Trophoblast cell (in vitro differentiated cells and primary cell): Measurements from ENCODE around the gene SHISA5.

Experiments
- DNase-seq, 2 donors: peaks; one replicate each; pipeline ENCODE4 v3.0.0-alpha.2; 2016
- H2AFZ ChIP-seq: 2 replicates; pipeline ENCODE4 v1.6.1; 2013; ENCODE audit warnings: low read length, moderate library complexity, mild to moderate bottlenecking; ENCODE audit not compliant: insufficient read depth, poor library complexity
- H2AK5ac ChIP-seq: 2 replicates; pipeline ENCODE4 v1.6.1; 2013; ENCODE audit warnings: mild to moderate bottlenecking, low read length
- H2BK120ac ChIP-seq: 2 replicates; pipeline ENCODE4 v1.6.1; 2013; ENCODE audit warnings: low read length, mild to moderate bottlenecking, moderate library complexity; ENCODE audit not compliant: insufficient read depth, poor library complexity
- H2BK12ac ChIP-seq: 2 replicates; pipeline ENCODE4 v1.6.1; 2013; ENCODE audit warnings: mild to moderate bottlenecking, low read length, moderate library complexity
- H2BK5ac ChIP-seq: 2 replicates; pipeline ENCODE4 v1.6.1; 2013; ENCODE audit warnings: low read length, low read depth, moderate library complexity, mild to moderate bottlenecking; ENCODE audit not compliant: poor library complexity
- H3K14ac ChIP-seq: 2 replicates; pipeline ENCODE4 v1.6.1; 2013; ENCODE audit warnings: mild to moderate bottlenecking, low read length
- H3K18ac ChIP-seq: 2 replicates; pipeline ENCODE4 v1.6.1; 2013; ENCODE audit warnings: mild to moderate bottlenecking, low read length
- H3K23ac ChIP-seq: 2 replicates; pipeline ENCODE4 v1.6.1; 2013; ENCODE audit warnings: low read length
- H3K27ac ChIP-seq: 2 replicates; pipeline ENCODE4 v1.5.1; 2013; ENCODE audit warnings: low read depth, mild to moderate bottlenecking, inconsistent platforms, low read length, moderate library complexity
- H3K27me3 ChIP-seq: 2 replicates; pipeline ENCODE4 v1.6.1; 2013; ENCODE audit warnings: inconsistent platforms, mild to moderate bottlenecking, low read length, moderate library complexity; ENCODE audit not compliant: insufficient read depth
- H3K36me3 ChIP-seq, 2 experiments: 1 replicate in 1 of 2; 2 replicates in 1 of 2; pipeline ENCODE4 v1.6.1; 2013; ENCODE audit warnings: low read length in 2 of 2, mild to moderate bottlenecking in 2 of 2, moderate library complexity in 1 of 2; ENCODE audit not compliant: insufficient read depth in 2 of 2, control insufficient read depth in 1 of 2
- H3K4ac ChIP-seq: 2 replicates; pipeline ENCODE4 v1.6.1; 2013; ENCODE audit warnings: low read depth, mild to moderate bottlenecking, low read length, moderate library complexity
- H3K4me1 ChIP-seq, 2 experiments: 1 replicate in 1 of 2; 2 replicates in 1 of 2; pipeline ENCODE4 v1.6.1; 2013; ENCODE audit warnings: low read length in 2 of 2, mild to moderate bottlenecking in 2 of 2, moderate library complexity in 1 of 2; ENCODE audit not compliant: insufficient read depth in 2 of 2, control insufficient read depth in 1 of 2
- H3K4me2 ChIP-seq: 2 replicates; pipeline ENCODE4 v1.6.1; 2013; ENCODE audit warnings: inconsistent platforms, mild to moderate bottlenecking, low read length, moderate library complexity
- H3K4me3 ChIP-seq: 2 replicates; pipeline ENCODE4 v1.5.1; 2013; ENCODE audit warnings: mild to moderate bottlenecking, low read depth, low read length, inconsistent platforms
- H3K79me1 ChIP-seq: one replicate; pipeline ENCODE4 v1.6.1; 2013; ENCODE audit warnings: low read length
- H3K79me2 ChIP-seq: 2 replicates; pipeline ENCODE4 v1.6.1; 2013; ENCODE audit warnings: low read length, mild to moderate bottlenecking; ENCODE audit not compliant: control insufficient read depth, insufficient read depth, poor library complexity
- H3K9ac ChIP-seq: 2 replicates; pipeline ENCODE4 v1.6.1; 2013; ENCODE audit warnings: mild to moderate bottlenecking, low read length
- H3K9me3 ChIP-seq: 2 replicates; pipeline ENCODE4 v1.6.1; 2013; ENCODE audit warnings: low read depth, mild to moderate bottlenecking, control low read depth, inconsistent platforms, low read length; ENCODE audit not compliant: insufficient read depth
- H4K12ac ChIP-seq: 2 replicates; pipeline ENCODE4 v1.6.1; 2013; ENCODE audit warnings: low read depth, mild to moderate bottlenecking, low read length, moderate library complexity
- H4K8ac ChIP-seq: 2 replicates; pipeline ENCODE4 v1.6.1; 2013; ENCODE audit warnings: low read depth, mild to moderate bottlenecking, low read length, moderate library complexity
- H4K91ac ChIP-seq: one replicate; pipeline ENCODE4 v1.6.1; 2013; ENCODE audit warnings: low read depth, mild to moderate bottlenecking, low read length, moderate library complexity
- WGBS: extraction: QIAGEN DNeasy Blood & Tissue Kit; methylation state at CpG from one replicate; pipeline ENCODE4 v1.1.7; 2013; ENCODE audit warnings: missing lambda C conversion rate; ENCODE audit not compliant: insufficient read length, insufficient coverage; ENCODE audit errors: extremely low coverage; 5-methylcytosine and 5-hydroxymethylcytosine counted together

SHISA5 gene

DNA sequence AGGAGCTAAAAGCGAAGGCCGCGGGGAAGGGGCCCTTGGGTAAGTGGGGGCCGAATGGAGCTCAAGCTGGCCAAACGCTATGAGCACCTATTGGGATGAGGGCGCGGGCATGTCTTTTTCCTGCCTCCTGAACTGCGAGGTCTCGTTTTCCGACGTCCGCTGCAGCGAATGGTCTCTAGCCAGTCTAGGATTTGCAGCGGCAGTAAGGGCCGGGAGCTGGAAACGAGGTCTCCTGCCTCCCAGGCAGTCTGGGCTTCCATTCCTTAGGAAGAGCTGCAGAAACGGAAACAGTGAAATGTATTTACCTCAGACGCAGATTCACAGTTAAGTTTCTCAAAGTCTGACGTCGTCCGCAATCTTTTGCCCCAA is 63.4 kb downstream of the SHISA5 start:
- Histone ChIP-seq H3K4me3 (peak overlapping the region; percentile 94), H3K27me3 (no peaks in the 10 kb centered on the region), H2BK120ac (peak overlapping the region; percentile 67), H3K36me3 (peaks cover 16 to 22% of the 10 kb centered on the region in 2 experiments), H2BK5ac (no peak overlapping the region), H4K8ac (peak overlapping the region; percentile 96), H2BK12ac (no peak overlapping the region), H4K12ac (peak overlapping the region; percentile 85), H3K14ac (peak overlapping the region; percentile 91), H4K91ac (peak overlapping the region; percentile 89), H2AK5ac (peak overlapping the region; percentile 49), H3K4me1 (peaks cover 2 to 4% of the 10 kb centered on the region in 2 experiments), H3K27ac (peak overlapping the region; percentile 59), H3K79me1 (peaks cover 6% of the 10 kb centered on the region), H3K4ac (peak overlapping the region; percentile 93), H3K9ac (peak overlapping the region; percentile 96), H3K9me3 (no peaks in the 10 kb centered on the region), H3K79me2 (peaks cover 7% of the 10 kb centered on the region), H3K18ac (no peak overlapping the region), H3K4me2 (peak overlapping the region; percentile 89), H2AFZ (no peak overlapping the region), H3K23ac (no peak overlapping the region)
- no CpG with 5 or more reads among the region's 21 CpGs for WGBS
- peak; percentile 21 to 45 for DNase-seq

DNA sequence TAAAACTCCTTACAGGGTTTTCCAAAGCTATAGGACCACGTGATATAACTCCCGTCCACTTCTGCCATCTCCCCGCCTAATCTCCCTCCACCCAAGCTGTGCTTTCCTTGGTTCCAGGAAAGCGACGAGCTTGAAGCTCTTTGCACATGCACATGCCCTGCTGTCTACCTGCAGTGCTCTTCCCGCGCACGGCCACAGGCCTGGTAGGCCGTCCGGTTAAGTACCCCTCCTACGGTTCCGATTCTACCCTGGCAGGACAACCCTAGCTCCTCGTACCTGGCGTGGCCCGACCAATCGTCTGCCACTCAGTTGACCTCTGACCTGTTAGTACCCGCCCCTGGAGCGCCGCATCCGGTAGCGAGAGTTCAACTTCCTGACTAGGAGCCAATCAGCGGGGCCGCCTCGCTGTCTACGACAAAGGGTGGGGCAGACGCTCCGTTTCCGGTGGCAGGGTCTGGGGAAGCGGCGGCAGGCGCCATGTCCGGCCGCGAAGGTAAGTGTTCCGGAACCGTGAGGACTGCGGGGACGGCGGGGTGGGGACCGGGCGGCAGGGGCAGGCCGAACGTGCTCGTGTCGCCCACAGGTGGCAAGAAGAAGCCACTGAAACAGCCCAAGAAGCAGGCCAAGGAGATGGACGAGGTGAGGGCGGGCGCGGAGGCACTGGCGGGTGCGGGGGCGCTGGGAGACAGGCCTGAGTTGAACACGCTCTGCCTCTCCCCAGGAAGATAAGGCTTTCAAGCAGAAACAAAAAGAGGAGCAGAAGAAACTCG is 64.0 kb downstream of the SHISA5 start, which contains the start of the genes CCDC51 and TMA7:
CCDC51 (minus strand) TSS at position 300 of the 770 bp plus-strand sequence. CDS start 4,991 bp downstream, outside the sequence.
TMA7 (plus strand) TSS at position 438 of the 770 bp plus-strand sequence; CDS start at position 478, 40 bp downstream.
- Histone ChIP-seq H3K27me3 (no peaks in the 10 kb centered on the region), H2AFZ (peak within 1 kb of the TSS; percentile 69), H2AK5ac (peak within 1 kb of the TSS; percentile 61), H3K4ac (peak within 1 kb of the TSS; percentile 93), H3K9ac (peak within 1 kb of the TSS; percentile 96), H3K18ac (peak within 1 kb of the TSS; percentile 86), H4K12ac (peak within 1 kb of the TSS; percentile 85), H2BK12ac (no peak within 1 kb of the TSS), H3K14ac (peak within 1 kb of the TSS; percentile 91), H3K27ac (peak within 1 kb of the TSS; percentile 59), H4K91ac (peak within 1 kb of the TSS; percentile 89), H3K4me2 (peak within 1 kb of the TSS; percentile 89), H4K8ac (peak within 1 kb of the TSS; percentile 96), H3K9me3 (no peaks in the 10 kb centered on the region), H3K79me2 (peaks cover 7% of the 10 kb centered on the region), H2BK120ac (peak within 1 kb of the TSS; percentile 67), H2BK5ac (peak within 1 kb of the TSS; percentile 68), H3K4me1 (peaks cover 4% of the 10 kb centered on the region in 2 experiments), H3K79me1 (peaks cover 6% of the 10 kb centered on the region), H3K4me3 (peak within 1 kb of the TSS; percentile 94), H3K36me3 (peaks cover 16 to 22% of the 10 kb centered on the region in 2 experiments), H3K23ac (no peak within 1 kb of the TSS)
- DNase-seq = peak; percentile 99
- WGBS = no CpG with 5 or more reads among the region's 54 CpGs

GRCh38 chr3:48437812-48438211 is 66.2 kb downstream of the SHISA5 start:
- WGBS = no CpG with 5 or more reads among the region's 4 CpGs
- H3K14ac ChIP-seq = no peak overlapping the region
- no peak for DNase-seq
- H4K91ac ChIP-seq = no peak overlapping the region
- no peak overlapping the region for H2AK5ac ChIP-seq
- H3K4me3 ChIP-seq = no peak overlapping the region
- no peak overlapping the region for H3K4ac ChIP-seq
- peaks cover 18 to 23% of the 10 kb centered on the region in 2 experiments for H3K4me1 ChIP-seq
- H2AFZ ChIP-seq = no peak overlapping the region
- peaks cover 8% of the 10 kb centered on the region for H3K79me1 ChIP-seq
- no peak overlapping the region for H2BK120ac ChIP-seq
- H3K18ac ChIP-seq = no peak overlapping the region
- H3K23ac ChIP-seq = no peak overlapping the region
- peaks cover 7% of the 10 kb centered on the region for H3K79me2 ChIP-seq
- H3K27me3 ChIP-seq = no peaks in the 10 kb centered on the region
- H3K9ac ChIP-seq = no peak overlapping the region
- H4K8ac ChIP-seq = no peak overlapping the region
- H3K9me3 ChIP-seq = no peaks in the 10 kb centered on the region
- H4K12ac ChIP-seq = no peak overlapping the region
- H2BK12ac ChIP-seq = no peak overlapping the region
- H3K27ac ChIP-seq = no peak overlapping the region
- H2BK5ac ChIP-seq = no peak overlapping the region
- H3K36me3 ChIP-seq = peaks cover 13 to 22% of the 10 kb centered on the region in 2 experiments
- H3K4me2 ChIP-seq = no peak overlapping the region

GRCh38 chr3:48436855-48437254 is 67.1 kb downstream of the SHISA5 start:
- no peak overlapping the region for H3K4me2 ChIP-seq
- no peak overlapping the region for H2BK5ac ChIP-seq
- no CpG with 5 or more reads among the region's 7 CpGs for WGBS
- no peak overlapping the region for H2BK12ac ChIP-seq
- H3K4me3 ChIP-seq = no peak overlapping the region
- H4K12ac ChIP-seq = no peak overlapping the region
- peaks cover 8% of the 10 kb centered on the region for H3K79me1 ChIP-seq
- no peak overlapping the region for H3K23ac ChIP-seq
- no peaks in the 10 kb centered on the region for H3K9me3 ChIP-seq
- DNase-seq = no peak
- no peak overlapping the region for H2AFZ ChIP-seq
- peaks cover 24 to 28% of the 10 kb centered on the region in 2 experiments for H3K4me1 ChIP-seq
- H2AK5ac ChIP-seq = no peak overlapping the region
- H3K79me2 ChIP-seq = peaks cover 7% of the 10 kb centered on the region
- H2BK120ac ChIP-seq = no peak overlapping the region
- H3K27ac ChIP-seq = no peak overlapping the region
- H3K27me3 ChIP-seq = no peaks in the 10 kb centered on the region
- no peak overlapping the region for H3K9ac ChIP-seq
- H4K8ac ChIP-seq = no peak overlapping the region
- no peak overlapping the region for H3K4ac ChIP-seq
- H3K14ac ChIP-seq = no peak overlapping the region
- H3K18ac ChIP-seq = no peak overlapping the region
- H3K36me3 ChIP-seq = peaks cover 15 to 23% of the 10 kb centered on the region in 2 experiments
- no peak overlapping the region for H4K91ac ChIP-seq
